ENCODE measurements around the gene CCDC138.

The CCDC138 gene

GRCh38 chr2:108923019-108923700 lies 136.6 kb downstream of the CCDC138 start:
- no peak overlapping the region for H3K4me3 ChIP-seq (ENCODE audit: low read length)
- TF ChIP-seq ZNF274 (IDR thresholded peaks at IDR 0.05; ENCODE audit: low read depth, low read length) = no peak

GRCh38 chr2:108923736-108924579 lies 137.4 kb downstream of the CCDC138 start:
- H3K4me3 ChIP-seq (ENCODE audit: low read length) = no peak overlapping the region
- no peak for TF ChIP-seq ZNF274 (IDR thresholded peaks at IDR 0.05; ENCODE audit: low read depth, low read length)

- TF ChIP-seq ZNF274 (IDR thresholded peaks at IDR 0.05; ENCODE audit: low read depth, low read length) = no peak
- no peak overlapping the region for H3K4me3 ChIP-seq (ENCODE audit: low read length)
Measured at GRCh38 chr2:108924580-108925251, 138.1 kb downstream of the CCDC138 start.

- TF ChIP-seq ZNF274 (IDR thresholded peaks at IDR 0.05; ENCODE audit: low read depth, low read length) = no peak
- H3K4me3 ChIP-seq (ENCODE audit: low read length) = no peak overlapping the region
Measured at GRCh38 chr2:108925286-108925685, 138.7 kb downstream of the CCDC138 start.

GRCh38 chr2:108925735-108926134 lies 139.2 kb downstream of the CCDC138 start:
- no peak overlapping the region for H3K4me3 ChIP-seq (ENCODE audit: low read length)
- TF ChIP-seq ZNF274 (IDR thresholded peaks at IDR 0.05; ENCODE audit: low read depth, low read length) = no peak
